GM12878 (cell line): ENCODE data around the gene ADGRG7. TPM values are rescaled to one million over a fixed set of nuclear protein-coding genes. Genes with fewer than 3 reads are reported as not detected.

ENCODE experiments used
- ATAC-seq: fragments of 200-7000 bp; cut with Tn5 transposase; 3 replicates; pipeline ENCODE4 v1.9.1; 2020; ENCODE audit warnings: mild to moderate bottlenecking, moderate library complexity
- BruUV-seq: library from RNA; stranded (reverse); fragments of 400-500 nt; replicated peaks from 2 replicates; lab custom pipeline; 2021; lab: Mats Ljungman, UMichigan
- CTCF ChIA-PET: fragments of 300-600 bp; sonication (Branson Sonifier 250); formaldehyde crosslinking; extraction: SDS; loops from one replicate; lab custom pipeline; 2021; ENCODE audit warnings: inconsistent platforms; lab: Yijun Ruan, JAX
- POLR2A ChIA-PET: fragments of 350-600 bp; formaldehyde crosslinking; extraction: SDS; loops from one replicate; lab custom pipeline; 2021; ENCODE audit warnings: inconsistent platforms; lab: Charles Lee
- RAD21 ChIA-PET: fragments of 300-600 bp; sonication (Branson Sonifier 250); formaldehyde crosslinking; loops from one replicate; lab custom pipeline; 2023; ENCODE audit warnings: antibody characterized with exemption; ENCODE audit not compliant: unreplicated experiment; lab: Charles Lee
- SMC1A ChIA-PET: fragments of 300-600 bp; sonication (Branson Sonifier 250); formaldehyde crosslinking; loops from one replicate; lab custom pipeline; 2023; ENCODE audit not compliant: unreplicated experiment, uncharacterized antibody; lab: Charles Lee
- DNase-seq: peaks from one replicate; pipeline ENCODE4 v3.0.0-alpha.2; 2011; ENCODE audit warnings: low read depth, low spot score
- FAIRE-seq: peaks from 3 replicates; lab custom pipeline; 2011; peaks lifted over from hg19 to GRCh38; lab: Jason Lieb, UNC
- H2AFZ ChIP-seq: 2 replicates; pipeline ENCODE4 v1.6.0; 2011; ENCODE audit warnings: low read depth, low read length, control low read depth; ENCODE audit not compliant: control insufficient read depth
- H3K27ac ChIP-seq: 2 replicates; pipeline ENCODE4 v1.5.1; 2011; ENCODE audit warnings: control low read depth; ENCODE audit not compliant: control insufficient read depth, insufficient read depth
- H3K27me3 ChIP-seq, 2 experiments: replicated peaks in 1 of 2; 2 replicates each; pipeline versions ENCODE4 v1.6.0 to v1.6.1; 2011; ENCODE audit warnings: low read length in 1 of 2; ENCODE audit not compliant: control insufficient read depth in 2 of 2, insufficient read depth in 2 of 2
- H3K36me3 ChIP-seq, 2 experiments: 2 replicates each; pipeline ENCODE4 v1.5.1; 2011; ENCODE audit warnings: low read length in 1 of 2; ENCODE audit not compliant: control insufficient read depth in 2 of 2, insufficient read depth in 2 of 2
- H3K4me1 ChIP-seq: 2 replicates; pipeline ENCODE4 v1.6.1; 2011; ENCODE audit warnings: mild to moderate bottlenecking, low read length, moderate library complexity, mixed read lengths; ENCODE audit not compliant: control insufficient read depth, insufficient read depth
- H3K4me2 ChIP-seq: 2 replicates; pipeline ENCODE4 v1.6.0; 2011; ENCODE audit warnings: control low read depth; ENCODE audit not compliant: control insufficient read depth, insufficient read depth
- H3K4me3 ChIP-seq: fragments of 200-600 bp; sonication (generic); 2 replicates; pipeline ENCODE4 v1.5.1; 2016
- H3K79me2 ChIP-seq: 2 replicates; pipeline ENCODE4 v1.6.0; 2011; ENCODE audit warnings: low read length; ENCODE audit not compliant: control insufficient read depth, insufficient read depth
- H3K9ac ChIP-seq: 2 replicates; pipeline ENCODE4 v1.8.0; 2011; ENCODE audit warnings: low read length, control low read depth, mixed read lengths; ENCODE audit not compliant: control insufficient read depth, insufficient read depth
- H3K9me3 ChIP-seq: replicated peaks from 3 replicates; pipeline ENCODE4 v1.5.1; 2011; ENCODE audit warnings: mild to moderate bottlenecking, low read length; ENCODE audit not compliant: control insufficient read depth, insufficient read depth
- H4K20me1 ChIP-seq: 2 replicates; pipeline ENCODE4 v1.6.0; 2011; ENCODE audit not compliant: control insufficient read depth, insufficient read depth
- EED ChIP-seq: sonication (generic); IDR thresholded peaks from 2 replicates; pipeline ENCODE4 v1.6.1; 2016; ENCODE audit warnings: antibody characterized with exemption, low read depth
- EGR1 ChIP-seq, 2 experiments: IDR thresholded peaks; 1 replicate in 1 of 2; 2 replicates in 1 of 2; pipeline ENCODE4 v1.6.1; 2011 to 2012; ENCODE audit warnings: low read depth in 2 of 2, low read length in 2 of 2, borderline replicate concordance in 1 of 2, mild to moderate bottlenecking in 1 of 2, moderate library complexity in 1 of 2
- ESRRA ChIP-seq: IDR thresholded peaks from 2 replicates; pipeline ENCODE4 v1.6.1; 2012; ENCODE audit warnings: mild to moderate bottlenecking, low read length, improper control_type of control experiment
- GABPA ChIP-seq: IDR thresholded peaks from 2 replicates; pipeline ENCODE4 v1.6.1; 2014; ENCODE audit warnings: antibody characterized with exemption, low read depth, mild to moderate bottlenecking, inconsistent platforms
- MEF2B ChIP-seq: fragments of 450-650 bp; IDR thresholded peaks from 2 replicates; pipeline ENCODE4 v1.6.1; 2018; ENCODE audit warnings: mild to moderate bottlenecking, moderate library complexity; ENCODE audit not compliant: partially characterized antibody, poor library complexity, severe bottlenecking
- NBN ChIP-seq: fragments of 450-650 bp; IDR thresholded peaks from 2 replicates; pipeline ENCODE4 v1.6.1; 2016
- NFYB ChIP-seq: IDR thresholded peaks from 2 replicates; pipeline ENCODE4 v1.6.1; 2011; ENCODE audit warnings: low read depth, mild to moderate bottlenecking, low read length, improper control_type of control experiment, moderate library complexity; ENCODE audit not compliant: insufficient read depth
- RAD51 ChIP-seq: fragments of 450-650 bp; IDR thresholded peaks from 2 replicates; pipeline ENCODE4 v1.6.1; 2016; ENCODE audit warnings: moderate library complexity, mild to moderate bottlenecking, inconsistent platforms
- SMAD1 ChIP-seq: fragments of 450-650 bp; IDR thresholded peaks from 2 replicates; pipeline ENCODE4 v1.6.1; 2018; ENCODE audit warnings: mild to moderate bottlenecking, low read depth; ENCODE audit not compliant: partially characterized antibody
- TBL1XR1 ChIP-seq: IDR thresholded peaks from 2 replicates; pipeline ENCODE4 v1.6.1; 2012; ENCODE audit warnings: low read depth, low read length, improper control_type of control experiment
- YY1 ChIP-seq: IDR thresholded peaks from 2 replicates; pipeline ENCODE4 v1.6.1; 2011; ENCODE audit warnings: low read depth, mild to moderate bottlenecking, low read length
- WGBS: methylation state at CpG from one replicate; pipeline ENCODE4 v1.1.6; 2016; ENCODE audit warnings: low lambda C conversion rate; ENCODE audit not compliant: insufficient replicate concordance, insufficient coverage; ENCODE audit errors: missing lambda C conversion rate; 5-methylcytosine and 5-hydroxymethylcytosine counted together
- in situ Hi-C: fragments of 300-500 bp; cut with MboI; formaldehyde crosslinking; loops from 9 replicates; pipeline ENCODE4 v1.14.3; 2018; ENCODE audit warnings: mixed read lengths
- intact Hi-C: fragments of 100-400 bp; cut with micrococcal nuclease; formaldehyde crosslinking; loops from one replicate; pipeline ENCODE4 v1.14.2; 2022; ENCODE audit not compliant: unreplicated experiment
- polyA plus RNA-seq, 11 experiments: library from polyadenylated mRNA; depleted of rRNA in 4 of 11; unstranded in 6 of 11; stranded (reverse) in 5 of 11; fragments of >200 nt; fragmentation: Nextera tagmentation in 4 of 11; fragmentation: Illumina TruSeq in 1 of 11; extraction: Ambion mirVana in 4 of 11; extraction: Trizol in 1 of 11; gene quantifications; 1 replicate in 1 of 11; 2 replicates in 10 of 11; pipeline versions ENCODE4 v1.2.1 to v1.2.3, GENCODE V29; 2011 to 2016; ENCODE audit warnings: inconsistent platforms in 2 of 11, missing spikeins in 2 of 11, low read depth in 1 of 11
- total RNA-seq, 4 experiments: library from RNA; depleted of rRNA in 3 of 4; stranded (reverse); fragments of >200 nt in 3 of 4; fragmentation: Illumina TruSeq in 1 of 4; extraction: Trizol in 1 of 4; gene quantifications; 2 replicates each; pipeline versions ENCODE4 v1.2.1 to v1.2.3, GENCODE V29; 2013 to 2021
- TF ChIP-seq, protein P1 (sequence below): IDR thresholded peaks from 2 replicates; pipeline ENCODE4 v1.6.1; 2012; ENCODE audit warnings: improper control_type of control experiment, low read depth, low read length; ENCODE audit not compliant: insufficient replicate concordance
- TF ChIP-seq, protein P2 (sequence below): IDR thresholded peaks from 2 replicates; pipeline ENCODE4 v1.6.1; 2012; ENCODE audit warnings: low read depth, low read length, improper control_type of control experiment
- TF ChIP-seq, protein P3 (sequence below): IDR thresholded peaks from 2 replicates; pipeline ENCODE4 v1.6.1; 2012; ENCODE audit warnings: low read depth, low read length, improper control_type of control experiment
- TF ChIP-seq, protein P4 (sequence below): fragments of 450-650 bp; IDR thresholded peaks from 2 replicates; pipeline ENCODE4 v1.6.1; 2017; ENCODE audit warnings: low read depth, mild to moderate bottlenecking, moderate library complexity

The ADGRG7 gene
- total and polyA plus RNA-seq, 10 of the 15 experiments (the other 5 are each of a cell fraction or from before 2014, with no cell fraction given), result 0.02 to 0.21 (median 0.14) TPM; not detected in 7

DNA sequence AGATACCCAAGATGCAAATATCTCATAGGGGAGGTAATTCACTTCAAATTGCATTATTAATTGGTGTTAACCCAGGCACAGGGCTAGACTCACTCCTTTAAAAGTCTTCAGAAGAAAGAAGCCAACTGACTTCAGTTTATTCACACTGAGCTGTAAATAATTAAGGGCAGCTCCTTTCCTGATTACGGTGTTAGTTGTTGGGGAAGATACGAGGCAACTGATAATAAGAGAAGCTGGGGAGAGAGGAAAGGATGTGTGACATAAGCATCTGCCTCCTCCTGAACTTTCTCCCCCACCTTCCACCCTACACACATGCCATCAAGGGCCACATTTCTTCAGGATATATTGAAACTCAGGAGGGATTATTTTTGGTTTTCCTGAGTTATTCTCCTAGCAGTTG is 47.5 kb downstream of the ADGRG7 start:
- ATAC-seq (no peak), FAIRE-seq (no peak), DNase-seq (no peak)
- ChIA-PET POLR2A (no interaction called here), SMC1A (interaction anchor here (1.0 to 1.6 kb wide), 2 partner anchors 22 to 61 kb away, joined by 3 read pairs; no protein-coding TSS in a partner anchor), CTCF (interaction anchor here (0.6 to 2.7 kb wide), 3 partner anchors 9 to 76 kb away, joined by 3 to 8 read pairs (median 5); no protein-coding TSS in a partner anchor), RAD21 (no interaction called here)
- Histone ChIP-seq H3K9ac (no peak overlapping the region), H3K79me2 (no peaks in the 10 kb centered on the region), H2AFZ (no peak overlapping the region), H3K4me1 (no peaks in the 10 kb centered on the region), H3K4me3 (no peak overlapping the region), H3K36me3 (no peaks in the 10 kb centered on the region), H3K4me2 (no peak overlapping the region), H4K20me1 (no peaks in the 10 kb centered on the region), H3K27me3 (no peaks in the 10 kb centered on the region), H3K27ac (no peak overlapping the region), H3K9me3 (no peaks in the 10 kb centered on the region)
- intact Hi-C loops, result no loop called here
- BruUV-seq, result no TSS peak
- WGBS, result 68% methylated on average over 2 of the region's 2 CpGs
- in situ Hi-C loops, result no loop called here
- no peak for TF ChIP-seq NBN
- TF ChIP-seq TBL1XR1, result no peak
- TF ChIP-seq, protein P1, sequence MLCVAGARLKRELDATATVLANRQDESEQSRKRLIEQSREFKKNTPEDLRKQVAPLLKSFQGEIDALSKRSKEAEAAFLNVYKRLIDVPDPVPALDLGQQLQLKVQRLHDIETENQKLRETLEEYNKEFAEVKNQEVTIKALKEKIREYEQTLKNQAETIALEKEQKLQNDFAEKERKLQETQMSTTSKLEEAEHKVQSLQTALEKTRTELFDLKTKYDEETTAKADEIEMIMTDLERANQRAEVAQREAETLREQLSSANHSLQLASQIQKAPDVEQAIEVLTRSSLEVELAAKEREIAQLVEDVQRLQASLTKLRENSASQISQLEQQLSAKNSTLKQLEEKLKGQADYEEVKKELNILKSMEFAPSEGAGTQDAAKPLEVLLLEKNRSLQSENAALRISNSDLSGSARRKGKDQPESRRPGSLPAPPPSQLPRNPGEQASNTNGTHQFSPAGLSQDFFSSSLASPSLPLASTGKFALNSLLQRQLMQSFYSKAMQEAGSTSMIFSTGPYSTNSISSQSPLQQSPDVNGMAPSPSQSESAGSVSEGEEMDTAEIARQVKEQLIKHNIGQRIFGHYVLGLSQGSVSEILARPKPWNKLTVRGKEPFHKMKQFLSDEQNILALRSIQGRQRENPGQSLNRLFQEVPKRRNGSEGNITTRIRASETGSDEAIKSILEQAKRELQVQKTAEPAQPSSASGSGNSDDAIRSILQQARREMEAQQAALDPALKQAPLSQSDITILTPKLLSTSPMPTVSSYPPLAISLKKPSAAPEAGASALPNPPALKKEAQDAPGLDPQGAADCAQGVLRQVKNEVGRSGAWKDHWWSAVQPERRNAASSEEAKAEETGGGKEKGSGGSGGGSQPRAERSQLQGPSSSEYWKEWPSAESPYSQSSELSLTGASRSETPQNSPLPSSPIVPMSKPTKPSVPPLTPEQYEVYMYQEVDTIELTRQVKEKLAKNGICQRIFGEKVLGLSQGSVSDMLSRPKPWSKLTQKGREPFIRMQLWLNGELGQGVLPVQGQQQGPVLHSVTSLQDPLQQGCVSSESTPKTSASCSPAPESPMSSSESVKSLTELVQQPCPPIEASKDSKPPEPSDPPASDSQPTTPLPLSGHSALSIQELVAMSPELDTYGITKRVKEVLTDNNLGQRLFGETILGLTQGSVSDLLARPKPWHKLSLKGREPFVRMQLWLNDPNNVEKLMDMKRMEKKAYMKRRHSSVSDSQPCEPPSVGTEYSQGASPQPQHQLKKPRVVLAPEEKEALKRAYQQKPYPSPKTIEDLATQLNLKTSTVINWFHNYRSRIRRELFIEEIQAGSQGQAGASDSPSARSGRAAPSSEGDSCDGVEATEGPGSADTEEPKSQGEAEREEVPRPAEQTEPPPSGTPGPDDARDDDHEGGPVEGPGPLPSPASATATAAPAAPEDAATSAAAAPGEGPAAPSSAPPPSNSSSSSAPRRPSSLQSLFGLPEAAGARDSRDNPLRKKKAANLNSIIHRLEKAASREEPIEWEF, result no peak
- no peak for TF ChIP-seq MEF2B
- TF ChIP-seq GABPA, result no peak
- TF ChIP-seq, protein P2, sequence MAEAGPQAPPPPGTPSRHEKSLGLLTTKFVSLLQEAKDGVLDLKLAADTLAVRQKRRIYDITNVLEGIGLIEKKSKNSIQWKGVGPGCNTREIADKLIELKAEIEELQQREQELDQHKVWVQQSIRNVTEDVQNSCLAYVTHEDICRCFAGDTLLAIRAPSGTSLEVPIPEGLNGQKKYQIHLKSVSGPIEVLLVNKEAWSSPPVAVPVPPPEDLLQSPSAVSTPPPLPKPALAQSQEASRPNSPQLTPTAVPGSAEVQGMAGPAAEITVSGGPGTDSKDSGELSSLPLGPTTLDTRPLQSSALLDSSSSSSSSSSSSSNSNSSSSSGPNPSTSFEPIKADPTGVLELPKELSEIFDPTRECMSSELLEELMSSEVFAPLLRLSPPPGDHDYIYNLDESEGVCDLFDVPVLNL, result no peak
- TF ChIP-seq ESRRA, result no peak
- TF ChIP-seq EED, result no peak
- TF ChIP-seq NFYB, result no peak
- TF ChIP-seq YY1, result no peak
- no peak for TF ChIP-seq EGR1 (IDR thresholded peaks at IDR 0.05; ENCODE audit: borderline replicate concordance in 1 of 2, low read depth in 2 of 2, low read length in 2 of 2)
- no peak for TF ChIP-seq RAD51
- TF ChIP-seq, protein P3, sequence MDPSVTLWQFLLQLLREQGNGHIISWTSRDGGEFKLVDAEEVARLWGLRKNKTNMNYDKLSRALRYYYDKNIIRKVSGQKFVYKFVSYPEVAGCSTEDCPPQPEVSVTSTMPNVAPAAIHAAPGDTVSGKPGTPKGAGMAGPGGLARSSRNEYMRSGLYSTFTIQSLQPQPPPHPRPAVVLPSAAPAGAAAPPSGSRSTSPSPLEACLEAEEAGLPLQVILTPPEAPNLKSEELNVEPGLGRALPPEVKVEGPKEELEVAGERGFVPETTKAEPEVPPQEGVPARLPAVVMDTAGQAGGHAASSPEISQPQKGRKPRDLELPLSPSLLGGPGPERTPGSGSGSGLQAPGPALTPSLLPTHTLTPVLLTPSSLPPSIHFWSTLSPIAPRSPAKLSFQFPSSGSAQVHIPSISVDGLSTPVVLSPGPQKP, result no peak
- no peak for TF ChIP-seq SMAD1
- TF ChIP-seq, protein P4, sequence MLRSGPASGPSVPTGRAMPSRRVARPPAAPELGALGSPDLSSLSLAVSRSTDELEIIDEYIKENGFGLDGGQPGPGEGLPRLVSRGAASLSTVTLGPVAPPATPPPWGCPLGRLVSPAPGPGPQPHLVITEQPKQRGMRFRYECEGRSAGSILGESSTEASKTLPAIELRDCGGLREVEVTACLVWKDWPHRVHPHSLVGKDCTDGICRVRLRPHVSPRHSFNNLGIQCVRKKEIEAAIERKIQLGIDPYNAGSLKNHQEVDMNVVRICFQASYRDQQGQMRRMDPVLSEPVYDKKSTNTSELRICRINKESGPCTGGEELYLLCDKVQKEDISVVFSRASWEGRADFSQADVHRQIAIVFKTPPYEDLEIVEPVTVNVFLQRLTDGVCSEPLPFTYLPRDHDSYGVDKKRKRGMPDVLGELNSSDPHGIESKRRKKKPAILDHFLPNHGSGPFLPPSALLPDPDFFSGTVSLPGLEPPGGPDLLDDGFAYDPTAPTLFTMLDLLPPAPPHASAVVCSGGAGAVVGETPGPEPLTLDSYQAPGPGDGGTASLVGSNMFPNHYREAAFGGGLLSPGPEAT, result no peak
